Common myeloid progenitor, CD34-positive (primary cell): ENCODE results near the gene CD300LF.
A peak's percentile ranks its signal among the peaks of the same experiment; 100 is the strongest.

Experiments used
- CTCF ChIA-PET: fragments of 350-600 bp; sonication (Branson Sonifier 250); formaldehyde crosslinking; loops from one replicate; lab custom pipeline; 2021; ENCODE audit warnings: antibody characterized with exemption; lab: Charles Lee
- POLR2A ChIA-PET: fragments of 350-600 bp; sonication (Branson Sonifier 250); formaldehyde crosslinking; loops from one replicate; lab custom pipeline; 2021; ENCODE audit warnings: antibody characterized with exemption; lab: Charles Lee
- DNase-seq, 3 donors: peaks; one replicate each; pipeline versions ENCODE4 v3.0.0 to v3.0.0-alpha.2; 2013
- H3K27ac ChIP-seq, 2 experiments: 1 replicate in 1 of 2; 2 replicates in 1 of 2; pipeline ENCODE4 v1.7.0; 2013; ENCODE audit warnings: inconsistent platforms in 2 of 2, low read length in 2 of 2, mild to moderate bottlenecking in 2 of 2, low read depth in 1 of 2, moderate library complexity in 1 of 2; ENCODE audit not compliant: severe bottlenecking in 2 of 2, insufficient read depth in 1 of 2, poor library complexity in 1 of 2
- H3K27me3 ChIP-seq, 5 experiments: replicated peaks in 2 of 5; 1 replicate in 3 of 5; 2 replicates in 2 of 5; pipeline versions ENCODE4 v1.6.1 to v1.7.0; 2013; ENCODE audit warnings: low read length in 4 of 5, mild to moderate bottlenecking in 2 of 5, moderate library complexity in 2 of 5, inconsistent platforms in 1 of 5; ENCODE audit not compliant: insufficient read depth in 5 of 5, control insufficient read depth in 4 of 5
- H3K36me3 ChIP-seq, 4 experiments: 1 replicate in 2 of 4; 2 replicates in 2 of 4; pipeline versions ENCODE4 v1.6.1 to v1.7.0; 2013; ENCODE audit warnings: low read length in 3 of 4, control low read depth in 1 of 4, mild to moderate bottlenecking in 1 of 4; ENCODE audit not compliant: control insufficient read depth in 4 of 4, insufficient read depth in 4 of 4
- H3K4me1 ChIP-seq, 4 experiments: 1 replicate in 3 of 4; 2 replicates in 1 of 4; pipeline versions ENCODE4 v1.6.1 to v1.7.1; 2013; ENCODE audit warnings: low read length in 3 of 4, mild to moderate bottlenecking in 3 of 4, control low read depth in 1 of 4, inconsistent platforms in 1 of 4, moderate library complexity in 1 of 4; ENCODE audit not compliant: control insufficient read depth in 4 of 4, insufficient read depth in 4 of 4; ENCODE audit errors: control extremely low read depth in 1 of 4
- H3K4me3 ChIP-seq, 7 experiments: 1 replicate in 4 of 7; 2 replicates in 3 of 7; pipeline versions ENCODE4 v1.5.1 to v1.7.0; 2013; ENCODE audit warnings: mild to moderate bottlenecking in 7 of 7, low read length in 6 of 7, moderate library complexity in 6 of 7, inconsistent platforms in 2 of 7, low read depth in 2 of 7, control low read depth in 1 of 7; ENCODE audit not compliant: insufficient read depth in 4 of 7, control insufficient read depth in 1 of 7; ENCODE audit errors: extremely low read depth in 1 of 7
- H3K9me3 ChIP-seq, 5 experiments: 1 replicate in 4 of 5; 2 replicates in 1 of 5; pipeline versions ENCODE4 v1.6.1 to v1.7.1; 2013; ENCODE audit warnings: low read length in 4 of 5, mild to moderate bottlenecking in 2 of 5, inconsistent platforms in 1 of 5, low read depth in 1 of 5, moderate library complexity in 1 of 5; ENCODE audit not compliant: control insufficient read depth in 4 of 5, insufficient read depth in 2 of 5; ENCODE audit errors: control extremely low read depth in 1 of 5
- WGBS: methylation state at CpG from one replicate; pipeline ENCODE4 v1.1.5; 2013; ENCODE audit not compliant: insufficient coverage; 5-methylcytosine and 5-hydroxymethylcytosine counted together

CD300LF gene

DNA sequence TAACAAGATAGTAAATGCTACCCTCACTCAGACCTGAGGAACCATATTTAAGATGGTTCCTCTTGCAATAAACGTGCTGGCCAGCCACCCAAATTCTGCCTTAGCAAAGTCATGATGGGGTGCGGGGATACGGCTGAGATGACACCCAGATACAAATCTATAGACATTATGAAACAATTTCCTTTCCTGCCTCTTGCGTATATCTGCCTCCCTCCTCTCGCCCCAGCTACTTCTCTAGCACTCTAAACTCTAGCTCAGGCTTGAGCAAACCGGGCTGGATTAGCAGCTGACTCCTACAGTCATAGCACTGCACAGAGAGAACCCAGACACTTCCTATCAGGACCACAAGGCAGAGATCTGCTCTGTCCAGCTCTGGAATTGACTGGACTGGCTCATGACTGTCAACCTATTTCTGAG, 22.3 kb downstream of the CD300LF start:
- peak in 2 of 3 donors; percentile 65 to 72 for DNase-seq
- H3K9me3 ChIP-seq: peaks cover 0 to 2% (median 0%) of the 10 kb centered on the region in 5 experiments
- WGBS: 65% methylated on average over 2 of the region's 6 CpGs
- no peak overlapping the region for H3K27ac ChIP-seq
- POLR2A ChIA-PET: interaction anchor here (2.0 to 2.6 kb wide), 2 partner anchors 46 to 48 kb away, joined by 9 to 15 read pairs; partner anchors contain the start of gene RAB37
- no peak overlapping the region for H3K4me3 ChIP-seq
- H3K27me3 ChIP-seq: no peaks in the 10 kb centered on the region
- H3K4me1 ChIP-seq: peaks cover 12 to 44% (median 19%) of the 10 kb centered on the region in 4 experiments
- CTCF ChIA-PET: interaction anchor here (0.7 to 7.0 kb wide), 10 partner anchors 10 to 47 kb away, joined by 3 to 60 read pairs (median 6); partner anchors contain the start of gene RAB37
- H3K36me3 ChIP-seq: peaks cover 0 to 18% (median 11%) of the 10 kb centered on the region in 4 experiments

GRCh38 chr17:74687886-74688285, 24.8 kb downstream of the CD300LF start:
- no peaks in the 10 kb centered on the region for H3K36me3 ChIP-seq
- H3K4me1 ChIP-seq: peaks cover 12 to 41% (median 19%) of the 10 kb centered on the region in 4 experiments
- WGBS: 95% methylated on average over 3 of the region's 3 CpGs
- no peak for DNase-seq
- CTCF ChIA-PET: interaction anchor here (1.5 to 7.0 kb wide), 4 partner anchors 8 to 50 kb away, joined by 4 to 60 read pairs (median 4); partner anchors contain the start of genes CD300LF and RAB37
- H3K27me3 ChIP-seq: no peaks in the 10 kb centered on the region
- no peak overlapping the region for H3K27ac ChIP-seq
- POLR2A ChIA-PET: no interaction called here
- H3K4me3 ChIP-seq: no peak overlapping the region
- H3K9me3 ChIP-seq: no peaks in the 10 kb centered on the region

- ChIA-PET POLR2A (interaction anchor here (0.9 to 1.2 kb wide), 2 partner anchors 9 to 52 kb away, joined by 3 read pairs; no protein-coding TSS in a partner anchor), CTCF (interaction anchor here (1.0 to 7.0 kb wide), 15 partner anchors 9 to 97 kb away, joined by 3 to 60 read pairs (median 4); partner anchors contain the start of gene RAB37)
- peak; percentile 39 to 61 (median 53) for DNase-seq
- peaks cover 12 to 41% (median 19%) of the 10 kb centered on the region in 4 experiments for H3K4me1 ChIP-seq
- H3K9me3 ChIP-seq: no peaks in the 10 kb centered on the region
- 21% methylated on average over 4 of the region's 5 CpGs for WGBS
- no peaks in the 10 kb centered on the region for H3K27me3 ChIP-seq
- H3K36me3 ChIP-seq: no peaks in the 10 kb centered on the region
- no peak overlapping the region for H3K4me3 ChIP-seq
- no peak overlapping the region for H3K27ac ChIP-seq
Measured at GRCh38 chr17:74686761-74687160, 26.0 kb downstream of the CD300LF start.

DNA sequence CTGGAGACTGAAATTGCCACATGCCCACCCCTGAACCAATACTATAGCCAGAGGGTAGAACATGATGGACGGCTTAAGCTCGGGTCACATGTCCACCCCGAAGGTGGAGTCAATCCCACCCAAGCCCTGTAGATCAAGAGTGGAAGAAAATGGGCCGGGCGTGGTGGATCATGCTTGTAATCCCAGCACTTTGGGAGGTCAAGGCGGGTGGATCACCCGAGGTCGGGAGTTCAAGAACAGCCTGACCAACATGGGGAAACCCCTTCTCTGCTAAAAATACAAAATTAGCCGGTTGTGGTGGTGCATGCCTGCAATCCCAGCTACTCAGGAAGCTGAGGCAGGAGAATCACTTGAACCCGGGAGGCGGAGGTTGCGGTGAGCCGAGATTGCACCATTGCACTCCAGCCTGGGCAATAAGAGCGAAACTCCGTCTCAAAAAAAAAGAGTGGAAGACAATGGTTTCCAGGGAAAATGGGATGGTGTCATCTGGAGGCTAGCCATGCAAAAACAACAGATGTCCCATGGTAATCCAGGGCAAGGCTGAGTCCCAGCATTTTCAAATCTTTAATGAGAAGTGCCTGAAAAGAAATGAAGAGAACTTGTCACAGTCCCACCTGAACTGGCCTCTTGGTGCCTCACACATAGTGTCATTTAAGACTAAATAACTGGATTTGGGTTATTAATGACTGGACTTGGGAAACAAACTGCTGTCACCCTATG, 30.1 kb downstream of the CD300LF start:
- H3K4me1 ChIP-seq: peaks cover 2 to 13% (median 11%) of the 10 kb centered on the region in 4 experiments
- WGBS: 89% methylated on average over 15 of the region's 15 CpGs
- CTCF ChIA-PET: interaction anchor here (1.1 to 4.4 kb wide), 4 partner anchors 9 to 55 kb away, joined by 3 to 16 read pairs (median 4); partner anchors contain the start of gene RAB37
- H3K27ac ChIP-seq: no peak overlapping the region
- DNase-seq: no peak
- POLR2A ChIA-PET: no interaction called here
- H3K9me3 ChIP-seq: no peaks in the 10 kb centered on the region
- H3K27me3 ChIP-seq: no peaks in the 10 kb centered on the region
- H3K4me3 ChIP-seq: no peak overlapping the region
- H3K36me3 ChIP-seq: no peaks in the 10 kb centered on the region

DNA sequence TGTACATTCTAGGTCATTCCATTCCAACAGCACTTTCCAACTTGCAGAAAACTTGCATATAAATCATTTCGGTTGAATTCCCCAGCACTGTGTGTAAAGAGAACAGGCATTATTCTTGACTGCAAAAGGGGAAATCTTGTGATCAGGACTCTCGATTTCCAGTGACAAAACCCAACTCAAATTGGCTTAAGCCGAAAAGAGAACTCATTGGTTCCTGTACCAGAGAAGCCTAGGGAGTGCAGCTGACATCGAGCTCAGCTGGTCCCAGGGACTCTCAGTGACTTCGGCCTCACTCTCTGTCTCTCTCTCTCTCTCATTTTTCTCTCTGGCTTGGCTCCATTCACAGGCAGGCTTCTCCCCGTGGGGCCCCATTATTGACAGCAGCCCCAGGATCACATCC, 30.7 kb downstream of the CD300LF start:
- ChIA-PET POLR2A (no interaction called here), CTCF (interaction anchor here (1.1 to 4.4 kb wide), 3 partner anchors 10 to 55 kb away, joined by 3 to 16 read pairs (median 4); partner anchors contain the start of gene RAB37)
- 84% methylated on average over 6 of the region's 6 CpGs for WGBS
- peaks cover 2 to 18% (median 16%) of the 10 kb centered on the region in 4 experiments for H3K4me1 ChIP-seq
- H3K27me3 ChIP-seq: no peaks in the 10 kb centered on the region
- no peak for DNase-seq
- H3K9me3 ChIP-seq: no peaks in the 10 kb centered on the region
- no peak overlapping the region for H3K27ac ChIP-seq
- H3K36me3 ChIP-seq: no peaks in the 10 kb centered on the region
- no peak overlapping the region for H3K4me3 ChIP-seq

DNA sequence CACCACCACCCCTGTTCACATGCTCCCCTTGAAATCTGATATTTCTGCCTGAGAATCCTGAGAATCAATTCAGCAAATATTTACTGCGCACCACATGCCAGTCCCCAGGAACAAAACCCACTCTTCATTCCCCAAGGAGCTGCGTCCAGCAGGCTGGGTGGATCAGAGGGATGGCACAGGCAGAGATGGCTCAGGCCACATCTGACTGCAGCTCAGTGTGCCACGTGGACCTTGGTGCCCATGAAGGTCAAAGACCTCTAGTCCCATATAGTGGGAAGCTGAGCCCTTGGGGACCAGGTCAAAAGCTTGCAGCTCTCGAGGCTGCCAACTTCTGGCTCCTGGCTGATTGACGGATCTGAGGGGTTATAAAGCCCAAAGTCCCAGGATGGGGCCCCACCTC, 31.8 kb downstream of the CD300LF start:
- Histone ChIP-seq H3K27ac (no peak overlapping the region), H3K4me3 (no peak overlapping the region), H3K4me1 (peaks cover 0 to 16% (median 16%) of the 10 kb centered on the region in 4 experiments), H3K9me3 (no peaks in the 10 kb centered on the region), H3K36me3 (no peaks in the 10 kb centered on the region), H3K27me3 (no peaks in the 10 kb centered on the region)
- ChIA-PET POLR2A (no interaction called here), CTCF (interaction anchor here (0.8 to 4.4 kb wide), 4 partner anchors 24 to 56 kb away, joined by 3 to 16 read pairs (median 4); partner anchors contain the start of gene RAB37)
- 100% methylated on average over 4 of the region's 5 CpGs for WGBS
- DNase-seq: no peak
